ENCODE data around the gene TPSD1.
"Not testable (repeated sequence)": the region's sequence is repeated elsewhere in the genome, so short reads cannot be mapped to it uniquely, and the experiment has no call there.

The TPSD1 gene

DNA sequence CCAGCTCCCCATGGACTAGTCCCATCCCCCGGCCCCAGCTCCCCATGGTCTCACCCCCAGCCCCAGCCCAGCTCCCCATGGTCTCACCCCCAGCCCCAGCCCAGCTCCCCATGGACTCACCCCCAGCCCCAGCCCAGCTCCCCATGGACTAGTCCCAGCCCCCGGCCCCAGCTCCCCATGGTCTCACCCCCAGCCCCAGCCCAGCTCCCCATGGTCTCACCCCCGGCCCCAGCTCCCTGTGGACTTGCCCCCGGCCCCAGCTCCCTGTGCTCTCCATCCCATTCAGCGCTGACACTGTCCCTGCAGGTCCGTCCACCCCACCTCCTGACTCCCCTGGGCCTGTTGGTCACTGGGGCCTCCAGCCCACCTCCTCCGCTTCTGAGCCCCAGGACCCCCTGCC lies 24.6 kb upstream of the TPSD1 start:
- ATAC-seq (ENCODE audit: insufficient read depth, low read depth); H4K20me1 ChIP-seq (ENCODE audit: insufficient read depth, low read length); H3K27me3 ChIP-seq (ENCODE audit: insufficient read depth, low read length, poor library complexity); H3K4me2 ChIP-seq (ENCODE audit: insufficient read depth, low read length); H3K27ac ChIP-seq (ENCODE audit: low read length); H3K36me3 ChIP-seq (ENCODE audit: insufficient read depth, low read length); H3K9me3 ChIP-seq (ENCODE audit: insufficient read depth, low read length, severe bottlenecking); DNase-seq; H2AFZ ChIP-seq (ENCODE audit: low read depth, low read length); H3K4me1 ChIP-seq (ENCODE audit: insufficient read depth, low read length); H3K79me2 ChIP-seq (ENCODE audit: insufficient read depth, low read length); H3K4me3 ChIP-seq (ENCODE audit: low read depth in 1 of 2, low read length in 2 of 2); H3K9ac ChIP-seq (ENCODE audit: low read depth, low read length): not testable (repeated sequence)

DNA sequence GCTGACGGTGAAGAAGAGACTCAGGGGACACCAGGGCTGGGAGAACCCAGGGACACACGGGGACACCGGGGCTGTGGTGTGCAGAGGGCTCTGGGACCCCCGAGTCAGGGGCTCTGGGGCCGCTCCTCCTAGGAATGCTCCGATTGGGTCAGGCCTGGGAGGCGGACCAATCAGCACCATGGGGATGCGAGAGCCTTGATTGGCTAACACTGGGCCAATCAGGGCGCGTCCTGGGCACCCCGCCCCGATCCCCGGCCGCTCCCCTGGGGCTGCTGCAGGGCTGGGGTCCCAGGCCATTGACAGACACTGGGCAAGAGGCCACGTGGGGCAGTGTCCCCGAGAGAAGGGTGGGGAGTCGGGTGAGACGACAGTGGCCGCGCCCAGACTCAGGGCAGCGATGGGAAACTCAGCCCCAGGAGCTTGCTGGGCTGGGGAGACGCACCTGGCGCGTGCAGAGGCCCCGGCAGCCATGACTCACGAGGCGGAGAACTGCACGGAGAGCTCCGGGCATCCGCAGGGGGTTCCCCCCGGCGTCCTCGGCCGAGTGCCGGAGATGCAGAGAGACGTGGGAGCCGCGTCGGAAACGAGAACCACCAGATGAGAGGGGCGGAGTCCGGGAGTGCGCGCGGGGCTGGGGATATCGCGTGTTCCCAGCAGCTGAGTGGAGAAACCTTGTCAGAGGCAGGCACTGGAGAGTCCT lies 23.7 kb upstream of the TPSD1 start:
- H3K4me2 ChIP-seq (ENCODE audit: insufficient read depth, low read length); H3K9ac ChIP-seq (ENCODE audit: low read depth, low read length); H3K36me3 ChIP-seq (ENCODE audit: insufficient read depth, low read length); H2AFZ ChIP-seq (ENCODE audit: low read depth, low read length); H3K27ac ChIP-seq (ENCODE audit: low read length); H3K4me3 ChIP-seq (ENCODE audit: low read depth in 1 of 2, low read length in 2 of 2); H3K9me3 ChIP-seq (ENCODE audit: insufficient read depth, low read length, severe bottlenecking); H4K20me1 ChIP-seq (ENCODE audit: insufficient read depth, low read length); H3K27me3 ChIP-seq (ENCODE audit: insufficient read depth, low read length, poor library complexity); H3K4me1 ChIP-seq (ENCODE audit: insufficient read depth, low read length); H3K79me2 ChIP-seq (ENCODE audit: insufficient read depth, low read length); DNase-seq: not testable (repeated sequence)
- ATAC-seq (ENCODE audit: insufficient read depth, low read depth): 0 out of 3 replicates have a peak, but pooled peaks have one; percentile 39

DNA sequence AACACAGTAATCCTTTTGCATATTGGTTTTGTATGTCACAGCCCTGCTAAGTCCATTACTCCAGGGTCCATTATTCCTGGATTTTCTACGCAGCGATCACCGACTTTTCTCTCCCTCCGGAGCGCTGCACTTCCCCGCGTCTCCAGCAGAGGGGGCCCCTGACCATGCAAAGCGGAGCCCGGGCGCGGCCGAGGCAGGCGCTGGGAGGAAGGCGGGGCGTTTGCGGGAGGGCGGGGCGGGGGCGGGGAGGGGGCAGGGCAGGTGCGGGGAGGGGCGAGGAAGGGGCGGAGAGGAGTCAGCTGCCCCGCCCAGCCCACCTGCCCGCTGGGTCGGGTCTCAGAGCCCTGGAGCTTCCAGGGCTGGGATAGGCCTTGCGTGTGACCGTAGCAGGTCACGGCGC lies 19.2 kb upstream of the TPSD1 start:
- H2AFZ ChIP-seq (ENCODE audit: low read depth, low read length); H3K4me2 ChIP-seq (ENCODE audit: insufficient read depth, low read length); H3K9ac ChIP-seq (ENCODE audit: low read depth, low read length); H3K4me1 ChIP-seq (ENCODE audit: insufficient read depth, low read length); H3K79me2 ChIP-seq (ENCODE audit: insufficient read depth, low read length); H3K27ac ChIP-seq (ENCODE audit: low read length); H3K9me3 ChIP-seq (ENCODE audit: insufficient read depth, low read length, severe bottlenecking); H3K27me3 ChIP-seq (ENCODE audit: insufficient read depth, low read length, poor library complexity); H3K36me3 ChIP-seq (ENCODE audit: insufficient read depth, low read length); H4K20me1 ChIP-seq (ENCODE audit: insufficient read depth, low read length); DNase-seq; H3K4me3 ChIP-seq (ENCODE audit: low read depth in 1 of 2, low read length in 2 of 2): not testable (repeated sequence)
- ATAC-seq (ENCODE audit: insufficient read depth, low read depth): peak; percentile 78

DNA sequence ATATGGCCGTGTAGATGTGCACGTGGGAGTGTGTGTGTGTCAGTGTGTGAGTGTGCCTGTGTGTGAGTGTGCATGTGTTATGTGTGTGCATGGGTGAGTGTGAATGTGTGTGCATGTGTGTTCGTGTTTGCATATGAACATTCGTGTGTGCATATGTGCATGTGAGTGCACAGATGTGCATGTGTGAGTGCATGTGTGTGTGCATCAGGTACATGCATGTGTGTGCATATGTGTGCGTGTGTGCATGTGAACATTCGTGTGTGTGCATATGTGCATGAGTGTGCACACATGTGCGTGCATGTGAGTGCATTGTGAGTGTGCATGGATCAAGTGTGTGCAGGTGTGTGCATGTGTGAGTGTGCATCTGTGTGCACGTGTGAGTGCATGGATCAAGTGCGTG lies 17.9 kb upstream of the TPSD1 start:
- Histone ChIP-seq H4K20me1 (ENCODE audit: insufficient read depth, low read length) (no peaks in the 10 kb centered on the region), H3K9ac (ENCODE audit: low read depth, low read length) (no peak overlapping the region), H3K36me3 (ENCODE audit: insufficient read depth, low read length) (no peaks in the 10 kb centered on the region), H3K27me3 (ENCODE audit: insufficient read depth, low read length, poor library complexity) (no peaks in the 10 kb centered on the region), H3K9me3 (ENCODE audit: insufficient read depth, low read length, severe bottlenecking) (no peaks in the 10 kb centered on the region), H3K79me2 (ENCODE audit: insufficient read depth, low read length) (no peaks in the 10 kb centered on the region), H3K4me3 (ENCODE audit: low read depth in 1 of 2, low read length in 2 of 2) (no peak overlapping the region), H3K4me1 (ENCODE audit: insufficient read depth, low read length) (no peaks in the 10 kb centered on the region), H3K27ac (ENCODE audit: low read length) (no peak overlapping the region), H2AFZ (ENCODE audit: low read depth, low read length) (no peak overlapping the region), H3K4me2 (ENCODE audit: insufficient read depth, low read length) (no peak overlapping the region)
- TF ChIP-seq, protein P1, sequence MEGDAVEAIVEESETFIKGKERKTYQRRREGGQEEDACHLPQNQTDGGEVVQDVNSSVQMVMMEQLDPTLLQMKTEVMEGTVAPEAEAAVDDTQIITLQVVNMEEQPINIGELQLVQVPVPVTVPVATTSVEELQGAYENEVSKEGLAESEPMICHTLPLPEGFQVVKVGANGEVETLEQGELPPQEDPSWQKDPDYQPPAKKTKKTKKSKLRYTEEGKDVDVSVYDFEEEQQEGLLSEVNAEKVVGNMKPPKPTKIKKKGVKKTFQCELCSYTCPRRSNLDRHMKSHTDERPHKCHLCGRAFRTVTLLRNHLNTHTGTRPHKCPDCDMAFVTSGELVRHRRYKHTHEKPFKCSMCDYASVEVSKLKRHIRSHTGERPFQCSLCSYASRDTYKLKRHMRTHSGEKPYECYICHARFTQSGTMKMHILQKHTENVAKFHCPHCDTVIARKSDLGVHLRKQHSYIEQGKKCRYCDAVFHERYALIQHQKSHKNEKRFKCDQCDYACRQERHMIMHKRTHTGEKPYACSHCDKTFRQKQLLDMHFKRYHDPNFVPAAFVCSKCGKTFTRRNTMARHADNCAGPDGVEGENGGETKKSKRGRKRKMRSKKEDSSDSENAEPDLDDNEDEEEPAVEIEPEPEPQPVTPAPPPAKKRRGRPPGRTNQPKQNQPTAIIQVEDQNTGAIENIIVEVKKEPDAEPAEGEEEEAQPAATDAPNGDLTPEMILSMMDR (IDR thresholded peaks at IDR 0.05; ENCODE audit: borderline replicate concordance, extremely low read depth, low read length, poor library complexity, severe bottlenecking): no peak
- TF ChIP-seq EZH2 (IDR thresholded peaks at IDR 0.05; ENCODE audit: borderline replicate concordance, low read depth, low read length, severe bottlenecking): no peak
- no peak for DNase-seq
- no peak for ATAC-seq (ENCODE audit: insufficient read depth, low read depth)

DNA sequence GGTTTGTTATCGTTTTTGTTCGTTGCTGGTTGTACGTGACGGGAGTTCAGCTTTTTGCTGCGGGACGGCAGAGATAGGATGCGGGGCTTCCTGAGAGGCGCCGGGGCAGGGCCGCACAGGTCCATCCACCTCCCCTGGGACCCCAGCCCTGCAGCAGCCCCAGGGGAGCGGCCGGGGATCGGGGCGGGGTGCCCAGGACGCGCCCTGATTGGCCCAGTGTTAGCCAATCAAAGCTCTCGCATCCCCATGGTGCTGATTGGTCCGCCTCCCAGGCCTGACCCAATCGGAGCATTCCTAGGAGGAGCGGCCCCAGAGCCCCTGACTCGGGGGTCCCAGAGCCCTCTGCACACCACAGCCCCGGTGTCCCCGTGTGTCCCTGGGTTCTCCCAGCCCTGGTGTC lies 17.0 kb upstream of the TPSD1 start:
- not testable (repeated sequence) for H3K79me2 ChIP-seq (ENCODE audit: insufficient read depth, low read length); H3K4me1 ChIP-seq (ENCODE audit: insufficient read depth, low read length); ATAC-seq (ENCODE audit: insufficient read depth, low read depth); H3K4me3 ChIP-seq (ENCODE audit: low read depth in 1 of 2, low read length in 2 of 2); H3K4me2 ChIP-seq (ENCODE audit: insufficient read depth, low read length); H4K20me1 ChIP-seq (ENCODE audit: insufficient read depth, low read length); H3K27me3 ChIP-seq (ENCODE audit: insufficient read depth, low read length, poor library complexity); H2AFZ ChIP-seq (ENCODE audit: low read depth, low read length); H3K36me3 ChIP-seq (ENCODE audit: insufficient read depth, low read length); DNase-seq; H3K9ac ChIP-seq (ENCODE audit: low read depth, low read length); H3K27ac ChIP-seq (ENCODE audit: low read length); H3K9me3 ChIP-seq (ENCODE audit: insufficient read depth, low read length, severe bottlenecking)

DNA sequence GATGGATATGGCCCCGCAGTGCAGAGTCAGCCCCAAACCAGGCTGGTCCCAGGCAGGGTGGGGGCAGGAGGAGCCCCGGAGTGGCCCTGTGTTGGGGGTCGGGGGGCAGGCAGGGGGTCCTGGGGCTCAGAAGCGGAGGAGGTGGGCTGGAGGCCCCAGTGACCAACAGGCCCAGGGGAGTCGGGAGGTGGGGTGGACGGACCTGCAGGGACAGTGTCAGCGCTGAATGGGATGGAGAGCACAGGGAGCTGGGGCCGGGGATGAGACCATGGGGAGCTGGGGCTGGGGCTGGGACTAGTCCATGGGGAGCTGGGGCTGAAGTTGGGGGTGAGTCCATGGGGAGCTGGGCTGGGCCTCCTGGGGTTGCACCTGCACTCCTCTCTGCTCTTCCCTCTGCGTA lies 16.3 kb upstream of the TPSD1 start:
- H3K36me3 ChIP-seq (ENCODE audit: insufficient read depth, low read length); H4K20me1 ChIP-seq (ENCODE audit: insufficient read depth, low read length); H3K27ac ChIP-seq (ENCODE audit: low read length); H2AFZ ChIP-seq (ENCODE audit: low read depth, low read length); H3K9ac ChIP-seq (ENCODE audit: low read depth, low read length); H3K4me2 ChIP-seq (ENCODE audit: insufficient read depth, low read length); H3K4me3 ChIP-seq (ENCODE audit: low read depth in 1 of 2, low read length in 2 of 2); H3K79me2 ChIP-seq (ENCODE audit: insufficient read depth, low read length); H3K4me1 ChIP-seq (ENCODE audit: insufficient read depth, low read length); H3K27me3 ChIP-seq (ENCODE audit: insufficient read depth, low read length, poor library complexity); H3K9me3 ChIP-seq (ENCODE audit: insufficient read depth, low read length, severe bottlenecking); ATAC-seq (ENCODE audit: insufficient read depth, low read depth); DNase-seq: not testable (repeated sequence)

DNA sequence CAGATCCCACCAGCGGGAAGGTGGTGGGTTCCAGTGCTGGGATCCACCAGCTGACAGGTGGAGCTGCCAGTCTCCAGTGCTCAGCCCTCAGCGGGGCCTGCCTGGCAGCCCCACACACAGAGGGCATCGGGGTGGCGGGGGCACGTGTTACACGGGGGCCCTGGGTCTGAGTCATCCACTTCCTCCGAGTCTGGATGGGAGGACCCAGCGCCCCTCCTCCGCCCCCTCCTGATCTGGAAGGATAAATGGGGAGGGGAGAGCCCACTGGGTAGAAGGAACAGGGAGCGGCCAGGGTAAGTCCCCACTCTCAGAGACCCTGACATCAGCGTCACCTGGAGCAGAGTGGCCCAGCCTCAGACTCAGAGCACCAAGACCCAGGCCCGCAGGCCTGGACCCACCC lies 15.4 kb upstream of the TPSD1 start, which contains the start of gene TPSAB1:
Gene TPSAB1 (plus strand): TSS at position 270 of the 400 bp plus-strand sequence. CDS start 234 bp downstream, outside the sequence.
- ATAC-seq (ENCODE audit: insufficient read depth, low read depth); H3K27ac ChIP-seq (ENCODE audit: low read length); H3K4me3 ChIP-seq (ENCODE audit: low read depth in 1 of 2, low read length in 2 of 2); H3K9ac ChIP-seq (ENCODE audit: low read depth, low read length); H3K79me2 ChIP-seq (ENCODE audit: insufficient read depth, low read length); H4K20me1 ChIP-seq (ENCODE audit: insufficient read depth, low read length); H3K4me1 ChIP-seq (ENCODE audit: insufficient read depth, low read length); H3K36me3 ChIP-seq (ENCODE audit: insufficient read depth, low read length); H3K27me3 ChIP-seq (ENCODE audit: insufficient read depth, low read length, poor library complexity); H3K4me2 ChIP-seq (ENCODE audit: insufficient read depth, low read length); DNase-seq; H3K9me3 ChIP-seq (ENCODE audit: insufficient read depth, low read length, severe bottlenecking); H2AFZ ChIP-seq (ENCODE audit: low read depth, low read length): not testable (repeated sequence)
